HepG2 (cell line): Measurements from ENCODE around the gene ZNF653. TPM values are rescaled to one million over a fixed set of nuclear protein-coding genes. Genes with fewer than 3 reads are reported as not detected.

Source experiments
- ATAC-seq: fragments of 200-7000 bp; cut with Tn5 transposase; 3 replicates; pipeline ENCODE4 v1.9.1; 2020; ENCODE audit warnings: mild to moderate bottlenecking, moderate library complexity
- BruUV-seq: library from RNA; stranded (reverse); fragments of 400-500 nt; replicated peaks from 2 replicates; lab custom pipeline; 2021; lab: Mats Ljungman, UMichigan
- CTCF ChIA-PET: fragments of 300-600 bp; formaldehyde crosslinking; extraction: SDS; loops from one replicate; lab custom pipeline; 2021; ENCODE audit warnings: low total read pairs, inconsistent platforms, low intra/inter-chr PET ratio; lab: Yijun Ruan, JAX
- POLR2A ChIA-PET: fragments of 350-600 bp; sonication (Branson Sonifier 250); formaldehyde crosslinking; loops from one replicate; lab custom pipeline; 2020; ENCODE audit warnings: antibody characterized with exemption, inconsistent platforms; lab: Yijun Ruan, JAX
- DNase-seq: peaks from one replicate; pipeline ENCODE4 v3.0.0-alpha.2; 2015; ENCODE audit warnings: low spot score
- FAIRE-seq: peaks from 3 replicates; lab custom pipeline; 2011; peaks lifted over from hg19 to GRCh38; lab: Jason Lieb, UNC
- H2AFZ ChIP-seq: one replicate; pipeline ENCODE4 v1.6.1; 2011; ENCODE audit warnings: low read length, inconsistent platforms
- H3K27ac ChIP-seq: fragments of 300-600 bp; 3 replicates; pipeline ENCODE4 v1.8.0; 2011; ENCODE audit warnings: mixed run types, mild to moderate bottlenecking, mixed read lengths, low read length, inconsistent platforms; ENCODE audit not compliant: insufficient read depth; ENCODE audit errors: extremely low read length
- H3K27me3 ChIP-seq, 2 experiments: fragments of 200-600 bp in 1 of 2; 2 replicates in 1 of 2; 3 replicates in 1 of 2; pipeline versions ENCODE4 v1.6.0 to v1.8.0; 2011; ENCODE audit warnings: low read length in 2 of 2, mild to moderate bottlenecking in 2 of 2, moderate library complexity in 2 of 2, inconsistent platforms in 1 of 2; ENCODE audit not compliant: insufficient read depth in 2 of 2, control insufficient read depth in 1 of 2
- H3K36me3 ChIP-seq, 2 experiments: fragments of 200-600 bp in 1 of 2; replicated peaks in 1 of 2; 2 replicates in 1 of 2; 3 replicates in 1 of 2; pipeline versions ENCODE4 v1.5.1 to v1.8.0; 2011; ENCODE audit warnings: low read length in 2 of 2, inconsistent platforms in 1 of 2; ENCODE audit not compliant: insufficient read depth in 2 of 2, control insufficient read depth in 1 of 2
- H3K4me1 ChIP-seq: 2 replicates; pipeline ENCODE4 v1.5.1; 2012; ENCODE audit warnings: low read length, inconsistent platforms; ENCODE audit not compliant: insufficient read depth
- H3K4me2 ChIP-seq: 2 replicates; pipeline ENCODE4 v1.6.0; 2011; ENCODE audit warnings: low read depth, low read length, inconsistent platforms
- H3K4me3 ChIP-seq, 3 experiments: fragments of 200-600 bp in 1 of 3; sonication (generic), shearing (Covaris generic) in 1 of 3; replicated peaks in 1 of 3; 2 replicates each; pipeline ENCODE4 v1.5.1; 2011 to 2016; ENCODE audit warnings: low read length in 3 of 3, inconsistent platforms in 2 of 3, low read depth in 2 of 3, mild to moderate bottlenecking in 2 of 3, control low read depth in 1 of 3, mixed read lengths in 1 of 3; ENCODE audit not compliant: insufficient read depth in 1 of 3
- H3K79me2 ChIP-seq: one replicate; pipeline ENCODE4 v1.6.1; 2011; ENCODE audit warnings: low read length, inconsistent platforms; ENCODE audit not compliant: insufficient read depth
- H3K9ac ChIP-seq: 2 replicates; pipeline ENCODE4 v1.6.0; 2011; ENCODE audit warnings: mild to moderate bottlenecking, low read depth, low read length, inconsistent platforms; ENCODE audit not compliant: insufficient read depth
- H3K9me3 ChIP-seq: 2 replicates; pipeline ENCODE4 v1.5.1; 2012; ENCODE audit warnings: mild to moderate bottlenecking, low read length
- H4K20me1 ChIP-seq: 2 replicates; pipeline ENCODE4 v1.6.0; 2011; ENCODE audit warnings: inconsistent platforms, mild to moderate bottlenecking, low read length, moderate library complexity; ENCODE audit not compliant: insufficient read depth
- FOSL1 ChIP-seq: sonication (generic); formaldehyde crosslinking; IDR thresholded peaks from 2 replicates; pipeline ENCODE4 v1.9.0; 2021; ENCODE audit warnings: missing genetic modification reagents, borderline replicate concordance
- PHB2 ChIP-seq: fragments of 450-650 bp; IDR thresholded peaks from 2 replicates; pipeline ENCODE4 v1.6.1; 2018; ENCODE audit not compliant: partially characterized antibody
- PITX1 ChIP-seq: sonication (generic); formaldehyde crosslinking; IDR thresholded peaks from 2 replicates; pipeline ENCODE4 v1.5.1; 2020; ENCODE audit warnings: mild to moderate bottlenecking, missing genetic modification reagents
- WIZ ChIP-seq: sonication (generic); formaldehyde crosslinking; IDR thresholded peaks from 2 replicates; pipeline ENCODE4 v1.5.1; 2020; ENCODE audit warnings: mild to moderate bottlenecking, missing genetic modification reagents
- ZNF160 ChIP-seq: sonication (generic); formaldehyde crosslinking; IDR thresholded peaks from 2 replicates; pipeline ENCODE4 v1.8.0; 2022; ENCODE audit warnings: mild to moderate bottlenecking, inconsistent platforms, missing genetic modification reagents
- ZNF577 ChIP-seq: sonication (generic); formaldehyde crosslinking; IDR thresholded peaks from 2 replicates; pipeline ENCODE4 v1.4.0; 2020; ENCODE audit warnings: mild to moderate bottlenecking, low read depth, missing genetic modification reagents, borderline replicate concordance
- WGBS: methylation state at CpG from one replicate; pipeline ENCODE4 v1.1.6; 2017; ENCODE audit warnings: low lambda C conversion rate; 5-methylcytosine and 5-hydroxymethylcytosine counted together
- in situ Hi-C: cut with HindIII; loops from 2 replicates; pipeline ENCODE4 v1.10.0; 2017; ENCODE audit warnings: low pct_unique_long_range_greater_than_20kb; ENCODE audit not compliant: extremely low pct_ligation_motif_present
- intact Hi-C: fragments of 100-400 bp; cut with micrococcal nuclease; formaldehyde crosslinking; loops from one replicate; pipeline ENCODE4 v1.10.0; 2022; ENCODE audit not compliant: unreplicated experiment
- polyA plus RNA-seq, 8 experiments: library from polyadenylated mRNA; depleted of rRNA in 3 of 8; stranded (reverse) in 7 of 8; unstranded in 1 of 8; fragments of >200 nt; fragmentation: Illumina TruSeq in 4 of 8; extraction: Trizol in 4 of 8; gene quantifications; 2 replicates each; pipeline versions ENCODE4 v1.2.1 to v1.2.3, GENCODE V29; 2011 to 2016; ENCODE audit warnings: low read depth in 4 of 8, missing spikeins in 1 of 8, mixed read lengths in 1 of 8; ENCODE audit not compliant: insufficient read depth in 1 of 8
- total RNA-seq, 5 experiments: library from RNA; depleted of rRNA; stranded (reverse); fragments of >200 nt; fragmentation: Illumina TruSeq; extraction: Trizol; gene quantifications; 2 replicates each; pipeline ENCODE4 v1.2.3, GENCODE V29; 2016; ENCODE audit warnings: low read depth in 1 of 5
- TF ChIP-seq, protein P1 (sequence below), 2 experiments: sonication (generic) in 1 of 2; formaldehyde crosslinking in 1 of 2; IDR thresholded peaks; 2 replicates each; pipeline versions ENCODE4 v1.5.1 to v1.6.1; 2011 to 2020; ENCODE audit warnings: borderline replicate concordance in 1 of 2, low read depth in 1 of 2, low read length in 1 of 2, mild to moderate bottlenecking in 1 of 2, missing genetic modification reagents in 1 of 2, moderate library complexity in 1 of 2
- TF ChIP-seq, protein P2 (sequence below): sonication (generic); formaldehyde crosslinking; conservative IDR thresholded peaks from 2 replicates; pipeline ENCODE4 v1.5.0; 2020; ENCODE audit warnings: missing genetic modification reagents
- TF ChIP-seq, protein P3 (sequence below): sonication (generic); formaldehyde crosslinking; IDR thresholded peaks from 2 replicates; pipeline ENCODE4 v1.4.0; 2020; ENCODE audit warnings: mild to moderate bottlenecking, missing genetic modification reagents
- TF ChIP-seq, protein P4 (sequence below): sonication (generic); formaldehyde crosslinking; IDR thresholded peaks from 2 replicates; pipeline ENCODE4 v1.4.0; 2020; ENCODE audit warnings: mild to moderate bottlenecking, missing genetic modification reagents, borderline replicate concordance
- TF ChIP-seq, protein P5 (sequence below), 2 experiments: sonication (generic) in 1 of 2; formaldehyde crosslinking in 1 of 2; IDR thresholded peaks; 2 replicates each; pipeline versions ENCODE4 v1.4.0 to v1.6.1; 2016 to 2020; ENCODE audit warnings: borderline replicate concordance in 1 of 2, low read depth in 1 of 2, mild to moderate bottlenecking in 1 of 2, missing genetic modification reagents in 1 of 2

The ZNF653 gene
- total and polyA plus RNA-seq, 2 of the 13 experiments (the other 11 are each of a cell fraction or from before 2014, with no cell fraction given), result 4.7 to 7.1 TPM

DNA sequence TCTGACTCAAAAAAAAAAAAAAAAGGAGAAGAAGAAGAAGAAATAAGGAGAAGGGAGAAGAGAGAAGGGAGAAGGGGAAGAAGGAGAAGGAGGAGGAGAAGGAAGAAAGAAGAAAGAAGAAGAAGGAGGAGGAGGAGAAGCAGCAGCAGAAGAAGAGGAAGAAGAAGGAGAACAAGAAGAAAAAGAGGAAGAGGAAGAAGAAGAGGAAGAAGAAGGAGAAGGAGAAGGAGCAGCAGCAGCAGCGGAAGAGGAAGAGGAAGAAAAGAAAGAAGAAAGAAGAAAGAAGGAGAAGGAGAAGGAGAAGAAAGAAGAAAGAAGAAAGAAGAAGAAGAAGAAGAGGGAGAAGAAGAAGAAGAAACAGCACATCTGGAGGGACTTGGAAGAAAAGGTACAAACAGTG, 28.9 kb upstream of the ZNF653 start (continued):
- no peak for TF ChIP-seq PITX1 (CRISPR knock-in tag)
- TF ChIP-seq PHB2, result no peak
- TF ChIP-seq, protein P1, sequence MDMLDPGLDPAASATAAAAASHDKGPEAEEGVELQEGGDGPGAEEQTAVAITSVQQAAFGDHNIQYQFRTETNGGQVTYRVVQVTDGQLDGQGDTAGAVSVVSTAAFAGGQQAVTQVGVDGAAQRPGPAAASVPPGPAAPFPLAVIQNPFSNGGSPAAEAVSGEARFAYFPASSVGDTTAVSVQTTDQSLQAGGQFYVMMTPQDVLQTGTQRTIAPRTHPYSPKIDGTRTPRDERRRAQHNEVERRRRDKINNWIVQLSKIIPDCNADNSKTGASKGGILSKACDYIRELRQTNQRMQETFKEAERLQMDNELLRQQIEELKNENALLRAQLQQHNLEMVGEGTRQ (IDR thresholded peaks at IDR 0.05; ENCODE audit: low read depth, low read length), result no peak
- TF ChIP-seq, protein P1 (CRISPR knock-in tag; IDR thresholded peaks at IDR 0.05; ENCODE audit: borderline replicate concordance), result no peak
- TF ChIP-seq, protein P2, sequence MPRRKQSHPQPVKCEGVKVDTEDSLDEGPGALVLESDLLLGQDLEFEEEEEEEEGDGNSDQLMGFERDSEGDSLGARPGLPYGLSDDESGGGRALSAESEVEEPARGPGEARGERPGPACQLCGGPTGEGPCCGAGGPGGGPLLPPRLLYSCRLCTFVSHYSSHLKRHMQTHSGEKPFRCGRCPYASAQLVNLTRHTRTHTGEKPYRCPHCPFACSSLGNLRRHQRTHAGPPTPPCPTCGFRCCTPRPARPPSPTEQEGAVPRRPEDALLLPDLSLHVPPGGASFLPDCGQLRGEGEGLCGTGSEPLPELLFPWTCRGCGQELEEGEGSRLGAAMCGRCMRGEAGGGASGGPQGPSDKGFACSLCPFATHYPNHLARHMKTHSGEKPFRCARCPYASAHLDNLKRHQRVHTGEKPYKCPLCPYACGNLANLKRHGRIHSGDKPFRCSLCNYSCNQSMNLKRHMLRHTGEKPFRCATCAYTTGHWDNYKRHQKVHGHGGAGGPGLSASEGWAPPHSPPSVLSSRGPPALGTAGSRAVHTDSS (CRISPR knock-in tag), result no peak
- no peak for TF ChIP-seq ZNF160
- no peak for TF ChIP-seq WIZ (CRISPR knock-in tag)
- TF ChIP-seq FOSL1 (CRISPR knock-in tag), result no peak

DNA sequence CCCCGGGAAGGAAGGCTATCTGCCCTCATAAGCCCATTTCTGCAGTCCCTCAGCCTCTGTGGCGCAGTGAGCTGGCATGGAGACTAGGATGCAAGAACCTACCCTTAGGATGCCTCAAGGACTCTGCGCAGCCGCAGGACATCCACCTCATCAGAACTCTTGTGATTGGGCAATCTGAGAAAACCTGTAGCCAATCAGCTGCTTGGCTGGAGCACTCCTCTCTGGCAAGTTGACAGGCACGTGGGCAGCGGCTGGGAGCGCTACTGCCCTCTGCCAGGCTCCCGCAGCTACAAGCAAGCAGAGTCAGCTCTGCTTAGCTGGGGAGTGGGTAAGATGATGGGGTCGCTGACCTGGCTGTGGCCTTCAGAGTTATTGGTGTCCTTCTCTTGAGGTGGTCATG, 24.8 kb upstream of the ZNF653 start:
- in situ Hi-C loops, result no loop called here
- intact Hi-C loops, result no loop called here
- Histone ChIP-seq H3K4me2 (no peak overlapping the region), H3K27ac (no peak overlapping the region), H3K36me3 (no peaks in the 10 kb centered on the region), H2AFZ (no peak overlapping the region), H4K20me1 (no peaks in the 10 kb centered on the region), H3K79me2 (peaks cover 12% of the 10 kb centered on the region), H3K9ac (no peak overlapping the region), H3K9me3 (no peaks in the 10 kb centered on the region), H3K27me3 (no peaks in the 10 kb centered on the region), H3K4me3 (no peak overlapping the region), H3K4me1 (peaks cover 15% of the 10 kb centered on the region)
- DNase-seq, result peak; percentile 95
- no TSS peak for BruUV-seq
- CTCF ChIA-PET, result no interaction called here
- POLR2A ChIA-PET, result interaction anchor here (0.6 to 2.5 kb wide), 3 partner anchors 29 to 296 kb away, joined by 3 to 33 read pairs (median 5); partner anchors contain the start of genes ELOF1 and SWSAP1
- peak; percentile 57 for ATAC-seq
- peak; percentile 87 for FAIRE-seq
- 15% methylated on average over 6 of the region's 9 CpGs for WGBS
- TF ChIP-seq, protein P3, sequence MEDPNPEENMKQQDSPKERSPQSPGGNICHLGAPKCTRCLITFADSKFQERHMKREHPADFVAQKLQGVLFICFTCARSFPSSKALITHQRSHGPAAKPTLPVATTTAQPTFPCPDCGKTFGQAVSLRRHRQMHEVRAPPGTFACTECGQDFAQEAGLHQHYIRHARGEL (CRISPR knock-in tag), result no peak
- TF ChIP-seq, protein P4, sequence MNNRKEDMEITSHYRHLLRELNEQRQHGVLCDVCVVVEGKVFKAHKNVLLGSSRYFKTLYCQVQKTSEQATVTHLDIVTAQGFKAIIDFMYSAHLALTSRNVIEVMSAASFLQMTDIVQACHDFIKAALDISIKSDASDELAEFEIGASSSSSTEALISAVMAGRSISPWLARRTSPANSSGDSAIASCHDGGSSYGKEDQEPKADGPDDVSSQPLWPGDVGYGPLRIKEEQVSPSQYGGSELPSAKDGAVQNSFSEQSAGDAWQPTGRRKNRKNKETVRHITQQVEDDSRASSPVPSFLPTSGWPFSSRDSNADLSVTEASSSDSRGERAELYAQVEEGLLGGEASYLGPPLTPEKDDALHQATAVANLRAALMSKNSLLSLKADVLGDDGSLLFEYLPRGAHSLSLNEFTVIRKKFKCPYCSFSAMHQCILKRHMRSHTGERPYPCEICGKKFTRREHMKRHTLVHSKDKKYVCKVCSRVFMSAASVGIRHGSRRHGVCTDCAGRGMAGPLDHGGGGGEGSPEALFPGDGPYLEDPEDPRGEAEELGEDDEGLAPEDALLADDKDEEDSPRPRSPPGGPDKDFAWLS, result no peak
- TF ChIP-seq, protein P5, sequence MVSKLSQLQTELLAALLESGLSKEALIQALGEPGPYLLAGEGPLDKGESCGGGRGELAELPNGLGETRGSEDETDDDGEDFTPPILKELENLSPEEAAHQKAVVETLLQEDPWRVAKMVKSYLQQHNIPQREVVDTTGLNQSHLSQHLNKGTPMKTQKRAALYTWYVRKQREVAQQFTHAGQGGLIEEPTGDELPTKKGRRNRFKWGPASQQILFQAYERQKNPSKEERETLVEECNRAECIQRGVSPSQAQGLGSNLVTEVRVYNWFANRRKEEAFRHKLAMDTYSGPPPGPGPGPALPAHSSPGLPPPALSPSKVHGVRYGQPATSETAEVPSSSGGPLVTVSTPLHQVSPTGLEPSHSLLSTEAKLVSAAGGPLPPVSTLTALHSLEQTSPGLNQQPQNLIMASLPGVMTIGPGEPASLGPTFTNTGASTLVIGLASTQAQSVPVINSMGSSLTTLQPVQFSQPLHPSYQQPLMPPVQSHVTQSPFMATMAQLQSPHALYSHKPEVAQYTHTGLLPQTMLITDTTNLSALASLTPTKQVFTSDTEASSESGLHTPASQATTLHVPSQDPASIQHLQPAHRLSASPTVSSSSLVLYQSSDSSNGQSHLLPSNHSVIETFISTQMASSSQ (IDR thresholded peaks at IDR 0.05; ENCODE audit: low read depth), result no peak
- TF ChIP-seq, protein P5 (CRISPR knock-in tag; IDR thresholded peaks at IDR 0.05; ENCODE audit: borderline replicate concordance), result no peak
- no peak for TF ChIP-seq ZNF577 (CRISPR knock-in tag)
